ENCODE data around the gene RNF222.

The RNF222 gene

DNA sequence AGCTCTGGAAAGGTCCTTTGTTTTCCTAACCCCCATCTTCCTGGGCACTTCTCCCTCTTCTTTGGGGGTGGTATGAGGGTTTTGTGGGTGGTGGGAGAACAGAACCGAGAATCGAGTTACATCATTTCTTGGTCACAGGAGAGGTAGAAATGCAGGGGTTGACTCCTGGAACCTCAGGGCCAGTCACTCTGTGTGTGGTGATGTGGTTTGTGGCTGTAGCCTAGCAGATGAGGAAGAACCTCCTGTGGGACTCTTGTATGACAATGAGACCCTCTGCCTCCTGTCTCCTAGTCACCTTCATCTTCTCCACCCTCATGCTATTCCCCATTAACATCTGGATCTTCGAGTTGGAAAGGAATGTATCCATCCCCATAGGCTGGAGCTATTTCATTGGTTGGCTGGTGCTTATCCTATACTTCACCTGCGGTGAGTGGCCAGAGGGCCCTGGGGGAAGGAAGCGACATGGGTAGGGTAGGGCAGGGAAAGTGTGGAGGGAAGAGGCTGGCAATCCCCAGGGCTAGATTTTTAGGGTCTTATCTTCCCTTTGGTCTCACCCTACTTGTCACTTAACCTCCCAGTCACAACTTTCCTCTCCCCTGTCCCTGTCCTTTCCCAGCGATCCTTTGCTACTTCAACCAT lies 52.5 kb downstream of the RNF222 start:
- Histone ChIP-seq H3K9me2 (replicated peaks; ENCODE audit: low read depth, low read length) (no peaks in the 10 kb centered on the region), H2AFZ (ENCODE audit: low read length) (no peak overlapping the region), H3K79me2 (ENCODE audit: insufficient read depth, low read length) (no peaks in the 10 kb centered on the region), H3K4me1 (ENCODE audit: insufficient read depth, low read length, poor library complexity, severe bottlenecking) (no peaks in the 10 kb centered on the region), H3K9ac (ENCODE audit: low read depth, low read length, poor library complexity, severe bottlenecking) (no peak overlapping the region), H3F3A (ENCODE audit: low read depth) (no peaks in the 10 kb centered on the region), H4K20me1 (ENCODE audit: insufficient read depth, low read length, poor library complexity, severe bottlenecking) (no peaks in the 10 kb centered on the region), H3K27me3 (ENCODE audit: insufficient read depth, low read length, poor library complexity, severe bottlenecking) (no peaks in the 10 kb centered on the region), H3K4me2 (ENCODE audit: low read depth, low read length, poor library complexity, severe bottlenecking) (no peak overlapping the region), H3K9me3 (ENCODE audit: insufficient read depth, low read depth, low read length) (no peaks in the 10 kb centered on the region), H3K4me3 (ENCODE audit: low read length, poor library complexity, severe bottlenecking) (no peak overlapping the region), H3K36me3 (ENCODE audit: insufficient read depth, low read length) (no peaks in the 10 kb centered on the region)
- TF ChIP-seq, protein P1, sequence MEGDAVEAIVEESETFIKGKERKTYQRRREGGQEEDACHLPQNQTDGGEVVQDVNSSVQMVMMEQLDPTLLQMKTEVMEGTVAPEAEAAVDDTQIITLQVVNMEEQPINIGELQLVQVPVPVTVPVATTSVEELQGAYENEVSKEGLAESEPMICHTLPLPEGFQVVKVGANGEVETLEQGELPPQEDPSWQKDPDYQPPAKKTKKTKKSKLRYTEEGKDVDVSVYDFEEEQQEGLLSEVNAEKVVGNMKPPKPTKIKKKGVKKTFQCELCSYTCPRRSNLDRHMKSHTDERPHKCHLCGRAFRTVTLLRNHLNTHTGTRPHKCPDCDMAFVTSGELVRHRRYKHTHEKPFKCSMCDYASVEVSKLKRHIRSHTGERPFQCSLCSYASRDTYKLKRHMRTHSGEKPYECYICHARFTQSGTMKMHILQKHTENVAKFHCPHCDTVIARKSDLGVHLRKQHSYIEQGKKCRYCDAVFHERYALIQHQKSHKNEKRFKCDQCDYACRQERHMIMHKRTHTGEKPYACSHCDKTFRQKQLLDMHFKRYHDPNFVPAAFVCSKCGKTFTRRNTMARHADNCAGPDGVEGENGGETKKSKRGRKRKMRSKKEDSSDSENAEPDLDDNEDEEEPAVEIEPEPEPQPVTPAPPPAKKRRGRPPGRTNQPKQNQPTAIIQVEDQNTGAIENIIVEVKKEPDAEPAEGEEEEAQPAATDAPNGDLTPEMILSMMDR (conservative IDR thresholded peaks at IDR 0.05; ENCODE audit: low read length): no peak
- no peak for TF ChIP-seq EZH2phosphoT487 (IDR thresholded peaks at IDR 0.05; ENCODE audit: borderline replicate concordance)

DNA sequence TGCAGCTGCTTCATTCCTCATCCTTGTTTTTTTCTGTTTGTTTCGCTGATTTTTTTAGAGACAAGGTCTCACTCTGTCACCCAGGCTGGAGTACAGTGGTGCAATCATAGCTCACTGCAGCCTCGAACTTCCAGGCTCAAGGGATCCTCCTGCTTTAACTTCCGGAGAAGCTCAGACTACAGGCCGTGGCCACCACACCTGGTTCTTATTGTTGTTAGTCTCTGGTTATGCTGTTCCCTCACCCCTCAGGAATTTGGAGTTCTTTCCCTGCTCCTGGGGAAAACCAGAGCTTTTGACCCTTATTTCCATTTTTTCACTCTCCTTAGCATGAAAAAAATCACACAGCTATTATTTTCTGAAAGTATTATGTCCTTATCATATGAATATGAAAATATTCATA lies 56.2 kb downstream of the RNF222 start:
- TF ChIP-seq, protein P1 (conservative IDR thresholded peaks at IDR 0.05; ENCODE audit: low read length): no peak
- no peak for TF ChIP-seq EZH2phosphoT487 (IDR thresholded peaks at IDR 0.05; ENCODE audit: borderline replicate concordance)
- no peaks in the 10 kb centered on the region for H3K4me1 ChIP-seq (ENCODE audit: insufficient read depth, low read length, poor library complexity, severe bottlenecking)
- H3K9ac ChIP-seq (ENCODE audit: low read depth, low read length, poor library complexity, severe bottlenecking): no peak overlapping the region
- no peaks in the 10 kb centered on the region for H3K9me3 ChIP-seq (ENCODE audit: insufficient read depth, low read depth, low read length)
- no peaks in the 10 kb centered on the region for H3K36me3 ChIP-seq (ENCODE audit: insufficient read depth, low read length)
- no peaks in the 10 kb centered on the region for H3K27me3 ChIP-seq (ENCODE audit: insufficient read depth, low read length, poor library complexity, severe bottlenecking)
- H2AFZ ChIP-seq (ENCODE audit: low read length): no peak overlapping the region
- no peak overlapping the region for H3K4me3 ChIP-seq (ENCODE audit: low read length, poor library complexity, severe bottlenecking)
- H3K4me2 ChIP-seq (ENCODE audit: low read depth, low read length, poor library complexity, severe bottlenecking): no peak overlapping the region
- no peaks in the 10 kb centered on the region for H4K20me1 ChIP-seq (ENCODE audit: insufficient read depth, low read length, poor library complexity, severe bottlenecking)
- no peaks in the 10 kb centered on the region for H3K79me2 ChIP-seq (ENCODE audit: insufficient read depth, low read length)
- H3F3A ChIP-seq (ENCODE audit: low read depth): no peaks in the 10 kb centered on the region
- H3K9me2 ChIP-seq (replicated peaks; ENCODE audit: low read depth, low read length): no peaks in the 10 kb centered on the region

All from Loucy (cell line).